Lower leg skin (tissue), 3 donors: Measurements from ENCODE around the gene TRH.

Experiments
- CTCF ChIP-seq, 3 donors: fragments of 450-650 bp; IDR thresholded peaks; one replicate each; pipeline ENCODE4 v1.5.1; 2016; ENCODE audit warnings: antibody characterized with exemption in 3 of 3, mild to moderate bottlenecking in 3 of 3, moderate library complexity in 2 of 3
- POLR2A ChIP-seq, 2 donors: fragments of 450-650 bp; IDR thresholded peaks; one replicate each; pipeline ENCODE4 v1.6.1; 2016 to 2017; ENCODE audit warnings: antibody characterized with exemption in 2 of 2, mild to moderate bottlenecking in 1 of 2, moderate library complexity in 1 of 2

GRCh38 chr3:129952556-129953355 lies 21.8 kb upstream of the TRH start:
- TF ChIP-seq CTCF (IDR thresholded peaks at IDR 0.05), result no peak
- TF ChIP-seq POLR2A (IDR thresholded peaks at IDR 0.05), result no peak
